DOHH2 (cell line): ENCODE data around the gene GPD1L.

ENCODE experiments used
- H3F3A ChIP-seq: fragments of 200-600 bp; sonication (generic), shearing (Covaris generic); 2 replicates; pipeline ENCODE4 v1.6.0; 2016; ENCODE audit warnings: antibody characterized with exemption, mild to moderate bottlenecking; ENCODE audit not compliant: control insufficient read depth, insufficient read depth
- H3K27ac ChIP-seq: fragments of 200-600 bp; sonication (generic); 2 replicates; pipeline ENCODE4 v1.5.1; 2014; ENCODE audit warnings: low read depth, mild to moderate bottlenecking, low read length, moderate library complexity
- H3K27me3 ChIP-seq: fragments of 200-600 bp; sonication (generic); 2 replicates; pipeline ENCODE4 v1.6.1; 2014; ENCODE audit warnings: mild to moderate bottlenecking, low read length, mixed read lengths; ENCODE audit not compliant: control insufficient read depth
- H3K36me3 ChIP-seq: fragments of 200-600 bp; sonication (generic); 2 replicates; pipeline ENCODE4 v1.6.1; 2014; ENCODE audit warnings: mild to moderate bottlenecking, low read length, moderate library complexity, mixed read lengths; ENCODE audit not compliant: control insufficient read depth
- H3K4me1 ChIP-seq: fragments of 200-600 bp; sonication (generic); 2 replicates; pipeline ENCODE4 v1.6.1; 2014; ENCODE audit warnings: mild to moderate bottlenecking, low read length, mixed read lengths; ENCODE audit not compliant: control insufficient read depth
- H3K4me2 ChIP-seq: fragments of 200-600 bp; sonication (generic); 2 replicates; pipeline ENCODE4 v1.6.0; 2014; ENCODE audit warnings: mild to moderate bottlenecking, low read length, moderate library complexity
- H3K4me3 ChIP-seq: fragments of 200-600 bp; sonication (generic); 2 replicates; pipeline ENCODE4 v1.5.1; 2014; ENCODE audit warnings: mild to moderate bottlenecking, low read length, mixed read lengths
- H3K79me2 ChIP-seq: fragments of 200-600 bp; sonication (generic); 2 replicates; pipeline ENCODE4 v1.6.1; 2014; ENCODE audit warnings: mild to moderate bottlenecking, low read length, mixed read lengths; ENCODE audit not compliant: control insufficient read depth
- H3K9me2 ChIP-seq: fragments of 200-600 bp; sonication (generic); replicated peaks from 2 replicates; pipeline ENCODE4 v1.6.1; 2014; ENCODE audit warnings: mild to moderate bottlenecking, low read length, mixed read lengths; ENCODE audit not compliant: control insufficient read depth
- H3K9me3 ChIP-seq: fragments of 200-600 bp; sonication (generic); 2 replicates; pipeline ENCODE4 v1.6.1; 2014; ENCODE audit warnings: antibody characterized with exemption, low read length, mixed read lengths; ENCODE audit not compliant: control insufficient read depth, insufficient read depth
- H4K20me1 ChIP-seq: fragments of 200-600 bp; sonication (generic); 2 replicates; pipeline ENCODE4 v1.6.0; 2014; ENCODE audit warnings: low read depth, mild to moderate bottlenecking, antibody characterized with exemption, low read length, moderate library complexity; ENCODE audit not compliant: control insufficient read depth, insufficient read depth
- EZH2phosphoT487 ChIP-seq: fragments of 200-600 bp; sonication (generic); IDR thresholded peaks from 2 replicates; pipeline ENCODE4 v1.6.1; 2017; ENCODE audit warnings: borderline replicate concordance, mild to moderate bottlenecking, antibody characterized with exemption, low read length, moderate library complexity, mixed read lengths
- TF ChIP-seq, protein P1 (sequence below): fragments of 200-600 bp; sonication (generic); IDR thresholded peaks from one replicate; pipeline ENCODE4 v1.5.1; 2014; ENCODE audit warnings: antibody characterized with exemption, mild to moderate bottlenecking, low read depth, low read length; ENCODE audit not compliant: poor library complexity, severe bottlenecking

The GPD1L gene

DNA sequence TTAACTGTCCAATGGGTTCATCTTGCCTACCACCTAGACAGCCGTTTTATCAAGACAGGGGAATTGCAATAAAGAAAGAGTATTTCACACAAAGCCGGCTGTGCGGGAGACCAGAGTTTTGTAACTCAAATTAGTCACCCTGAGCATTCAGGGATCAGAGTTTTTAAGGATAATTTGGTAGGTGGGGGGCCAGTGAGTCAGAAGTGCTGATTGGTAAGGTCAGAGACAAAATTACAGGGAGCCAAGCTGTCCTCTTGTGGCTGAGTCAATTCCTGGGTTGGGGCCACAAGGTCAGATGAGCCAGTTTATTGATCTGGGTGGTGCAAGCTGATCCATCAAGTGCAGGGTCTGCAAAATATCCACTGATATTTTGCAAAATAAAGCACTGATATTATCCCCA is 29.9 kb upstream of the GPD1L start:
- H3K27me3 ChIP-seq = no peaks in the 10 kb centered on the region
- no peaks in the 10 kb centered on the region for H4K20me1 ChIP-seq
- H3K27ac ChIP-seq = no peak overlapping the region
- H3K4me2 ChIP-seq = no peak overlapping the region
- no peaks in the 10 kb centered on the region for H3K36me3 ChIP-seq
- no peaks in the 10 kb centered on the region for H3F3A ChIP-seq
- H3K9me3 ChIP-seq = no peaks in the 10 kb centered on the region
- TF ChIP-seq, protein P1, sequence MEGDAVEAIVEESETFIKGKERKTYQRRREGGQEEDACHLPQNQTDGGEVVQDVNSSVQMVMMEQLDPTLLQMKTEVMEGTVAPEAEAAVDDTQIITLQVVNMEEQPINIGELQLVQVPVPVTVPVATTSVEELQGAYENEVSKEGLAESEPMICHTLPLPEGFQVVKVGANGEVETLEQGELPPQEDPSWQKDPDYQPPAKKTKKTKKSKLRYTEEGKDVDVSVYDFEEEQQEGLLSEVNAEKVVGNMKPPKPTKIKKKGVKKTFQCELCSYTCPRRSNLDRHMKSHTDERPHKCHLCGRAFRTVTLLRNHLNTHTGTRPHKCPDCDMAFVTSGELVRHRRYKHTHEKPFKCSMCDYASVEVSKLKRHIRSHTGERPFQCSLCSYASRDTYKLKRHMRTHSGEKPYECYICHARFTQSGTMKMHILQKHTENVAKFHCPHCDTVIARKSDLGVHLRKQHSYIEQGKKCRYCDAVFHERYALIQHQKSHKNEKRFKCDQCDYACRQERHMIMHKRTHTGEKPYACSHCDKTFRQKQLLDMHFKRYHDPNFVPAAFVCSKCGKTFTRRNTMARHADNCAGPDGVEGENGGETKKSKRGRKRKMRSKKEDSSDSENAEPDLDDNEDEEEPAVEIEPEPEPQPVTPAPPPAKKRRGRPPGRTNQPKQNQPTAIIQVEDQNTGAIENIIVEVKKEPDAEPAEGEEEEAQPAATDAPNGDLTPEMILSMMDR = no peak
- no peak for TF ChIP-seq EZH2phosphoT487
- no peaks in the 10 kb centered on the region for H3K79me2 ChIP-seq
- H3K9me2 ChIP-seq = no peaks in the 10 kb centered on the region
- no peak overlapping the region for H3K4me3 ChIP-seq
- H3K4me1 ChIP-seq = peaks cover 30% of the 10 kb centered on the region

DNA sequence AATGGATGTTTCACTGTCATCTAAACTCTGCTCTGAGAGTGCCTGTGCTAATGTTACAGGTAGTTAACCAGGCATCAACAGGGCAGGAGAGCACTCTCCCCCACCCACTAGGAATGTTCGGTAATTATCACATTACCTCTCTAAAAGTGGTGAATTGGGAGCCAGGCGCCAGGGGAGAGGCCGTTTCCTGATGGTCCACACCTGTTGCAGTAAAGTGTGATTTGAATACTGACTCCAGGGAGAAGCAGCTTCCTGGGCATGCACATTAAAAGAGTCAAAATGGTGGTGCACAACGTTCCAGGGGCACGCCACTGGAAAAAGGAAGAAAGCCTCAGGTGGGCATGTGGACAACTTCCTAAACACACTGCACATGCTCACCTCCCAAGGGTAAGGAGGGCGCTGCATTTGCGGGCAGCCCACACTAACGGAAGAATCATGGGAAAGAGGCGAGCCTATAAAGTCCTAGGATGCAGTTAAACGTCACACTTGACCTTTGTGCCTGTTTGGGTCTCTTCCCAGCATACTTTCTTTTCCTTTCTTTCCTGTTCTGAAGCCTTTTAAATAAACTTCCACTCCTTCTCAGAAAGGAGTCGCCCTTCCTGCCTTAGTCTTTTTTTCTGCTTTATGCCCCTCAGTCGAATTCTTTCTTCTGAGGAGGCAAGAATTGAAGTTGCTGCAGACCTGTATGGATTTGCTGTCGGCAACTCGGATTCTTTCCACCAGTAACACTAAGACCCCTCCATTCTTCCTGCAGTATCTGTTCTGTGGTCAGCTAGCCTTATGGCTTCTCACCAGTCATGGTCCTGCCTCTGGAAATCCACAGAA is 28.9 kb upstream of the GPD1L start:
- H3K27me3 ChIP-seq = no peaks in the 10 kb centered on the region
- peak overlapping the region; percentile 20; the same call in 1 of the 2 replicates for H3K4me3 ChIP-seq
- H3K4me1 ChIP-seq = peaks cover 30% of the 10 kb centered on the region
- no peaks in the 10 kb centered on the region for H4K20me1 ChIP-seq
- no peaks in the 10 kb centered on the region for H3K79me2 ChIP-seq
- peak overlapping the region; percentile 5 for H3K4me2 ChIP-seq
- H3K9me3 ChIP-seq = no peaks in the 10 kb centered on the region
- no peak for TF ChIP-seq EZH2phosphoT487
- TF ChIP-seq, protein P1 = no peak
- no peaks in the 10 kb centered on the region for H3K9me2 ChIP-seq
- H3K27ac ChIP-seq = no peak overlapping the region
- no peaks in the 10 kb centered on the region for H3K36me3 ChIP-seq
- H3F3A ChIP-seq = no peaks in the 10 kb centered on the region

GRCh38 chr3:32078085-32078634 is 28.3 kb upstream of the GPD1L start:
- H3K4me1 ChIP-seq = peaks cover 30% of the 10 kb centered on the region
- H3K4me3 ChIP-seq = peak overlapping the region; percentile 20; the same call in 1 of the 2 replicates
- no peak overlapping the region for H3K27ac ChIP-seq
- no peaks in the 10 kb centered on the region for H3K27me3 ChIP-seq
- no peaks in the 10 kb centered on the region for H4K20me1 ChIP-seq
- no peaks in the 10 kb centered on the region for H3K9me3 ChIP-seq
- H3K79me2 ChIP-seq = no peaks in the 10 kb centered on the region
- TF ChIP-seq, protein P1 = no peak
- no peak for TF ChIP-seq EZH2phosphoT487
- no peaks in the 10 kb centered on the region for H3K9me2 ChIP-seq
- H3K4me2 ChIP-seq = peak overlapping the region; percentile 5
- H3F3A ChIP-seq = no peaks in the 10 kb centered on the region
- H3K36me3 ChIP-seq = no peaks in the 10 kb centered on the region
